ENCODE measurements around the gene GALM. TPM values are rescaled to one million over a fixed set of nuclear protein-coding genes. Genes with fewer than 3 reads are reported as not detected.
A peak's percentile ranks its signal among the peaks of the same experiment; 100 is the strongest.

GALM gene
- total RNA-seq, 1 experiment from 2014 or later, result 9.1 TPM

- intact Hi-C loops (cut with micrococcal nuclease; ENCODE audit: unreplicated experiment), result no loop called here
- no peak for TF ChIP-seq CTCF (IDR thresholded peaks at IDR 0.05; ENCODE audit: unreplicated experiment)
- CTCF ChIA-PET, result interaction anchor here (0.7 kb wide), 1 partner anchor 20 kb away, joined by 5 read pairs; no protein-coding TSS in a partner anchor
- Mint-ChIP-seq H3K4me1 (ENCODE audit: low read depth, unreplicated experiment) (peaks cover 18% of the 10 kb centered on the region), H3K36me3 (ENCODE audit: insufficient read depth, unreplicated experiment) (no peaks in the 10 kb centered on the region), H3K27ac (ENCODE audit: unreplicated experiment) (no peak overlapping the region), H3K4me3 (ENCODE audit: low read depth, unreplicated experiment) (no peak overlapping the region), H3K27me3 (ENCODE audit: unreplicated experiment) (no peaks in the 10 kb centered on the region), H3K9me3 (ENCODE audit: low read depth, unreplicated experiment) (no peaks in the 10 kb centered on the region)
- no peak for DNase-seq
- BruUV-seq (replicated peaks), result no TSS peak
These were observed 53.8 kb downstream of the GALM start for GRCh38 chr2:38719706-38720105.

- BruUV-seq (replicated peaks), result no TSS peak
- H3K4me1 Mint-ChIP-seq (ENCODE audit: low read depth, unreplicated experiment), result peaks cover 18% of the 10 kb centered on the region
These were observed 54.8 kb downstream of the GALM start for GRCh38 chr2:38720613-38721241.

GRCh38 chr2:38722271-38723061, 56.6 kb downstream of the GALM start:
- Mint-ChIP-seq H3K27ac (ENCODE audit: unreplicated experiment) (no peak overlapping the region), H3K27me3 (ENCODE audit: unreplicated experiment) (no peaks in the 10 kb centered on the region), H3K4me1 (ENCODE audit: low read depth, unreplicated experiment) (peaks cover 18% of the 10 kb centered on the region), H3K4me3 (ENCODE audit: low read depth, unreplicated experiment) (no peak overlapping the region), H3K9me3 (ENCODE audit: low read depth, unreplicated experiment) (no peaks in the 10 kb centered on the region), H3K36me3 (ENCODE audit: insufficient read depth, unreplicated experiment) (no peaks in the 10 kb centered on the region)
- intact Hi-C loops (cut with micrococcal nuclease; ENCODE audit: unreplicated experiment), result no loop called here
- CTCF ChIA-PET, result no interaction called here
- TF ChIP-seq CTCF (IDR thresholded peaks at IDR 0.05; ENCODE audit: unreplicated experiment), result no peak
- DNase-seq, result no peak
- BruUV-seq (replicated peaks), result no TSS peak

More at GRCh38 chr2:38720613-38721241, 54.8 kb downstream of the GALM start:
- Mint-ChIP-seq H3K36me3 (ENCODE audit: insufficient read depth, unreplicated experiment) (no peaks in the 10 kb centered on the region), H3K27me3 (ENCODE audit: unreplicated experiment) (no peaks in the 10 kb centered on the region), H3K4me3 (ENCODE audit: low read depth, unreplicated experiment) (peak overlapping the region; percentile 7), H3K27ac (ENCODE audit: unreplicated experiment) (peak overlapping the region; percentile 57), H3K9me3 (ENCODE audit: low read depth, unreplicated experiment) (no peaks in the 10 kb centered on the region)
- TF ChIP-seq CTCF (IDR thresholded peaks at IDR 0.05; ENCODE audit: unreplicated experiment), result no peak
- intact Hi-C loops (cut with micrococcal nuclease; ENCODE audit: unreplicated experiment), result no loop called here
- CTCF ChIA-PET, result interaction anchor here (0.5 to 1.1 kb wide), 4 partner anchors 30 to 209 kb away, joined by 3 to 4 read pairs (median 4); no protein-coding TSS in a partner anchor
- DNase-seq, result peak; percentile 64

- H3K27ac Mint-ChIP-seq (ENCODE audit: unreplicated experiment), result no peak overlapping the region
- peaks cover 18% of the 10 kb centered on the region for H3K4me1 Mint-ChIP-seq (ENCODE audit: low read depth, unreplicated experiment)
- H3K4me3 Mint-ChIP-seq (ENCODE audit: low read depth, unreplicated experiment), result no peak overlapping the region
- no peaks in the 10 kb centered on the region for H3K36me3 Mint-ChIP-seq (ENCODE audit: insufficient read depth, unreplicated experiment)
- H3K9me3 Mint-ChIP-seq (ENCODE audit: low read depth, unreplicated experiment), result no peaks in the 10 kb centered on the region
- TF ChIP-seq CTCF (IDR thresholded peaks at IDR 0.05; ENCODE audit: unreplicated experiment), result no peak
- DNase-seq, result no peak
- no peaks in the 10 kb centered on the region for H3K27me3 Mint-ChIP-seq (ENCODE audit: unreplicated experiment)
- no TSS peak for BruUV-seq (replicated peaks)
- CTCF ChIA-PET, result no interaction called here
- intact Hi-C loops (cut with micrococcal nuclease; ENCODE audit: unreplicated experiment), result no loop called here
These were observed 57.3 kb downstream of the GALM start for GRCh38 chr2:38723173-38723572.

All from Calu3 (cell line).